ENCODE measurements around the gene REEP1.
A peak's percentile ranks its signal among the peaks of the same experiment; 100 is the strongest.

Gene REEP1

GRCh38 chr2:86283411-86284030 is 53.9 kb downstream of the REEP1 start:
- no peak for TF ChIP-seq CTCF (IDR thresholded peaks at IDR 0.05; ENCODE audit: insufficient read depth, low read depth, low read length, missing control alignments)
- no peak for DNase-seq (ENCODE audit: low read depth)
- no peak overlapping the region for H3K4me3 ChIP-seq (ENCODE audit: low read depth, low read length)

GRCh38 chr2:86281066-86281700 is 56.2 kb downstream of the REEP1 start:
- no peak for TF ChIP-seq CTCF (IDR thresholded peaks at IDR 0.05; ENCODE audit: insufficient read depth, low read depth, low read length, missing control alignments)
- DNase-seq (ENCODE audit: low read depth) = no peak
- H3K4me3 ChIP-seq (ENCODE audit: low read depth, low read length) = no peak overlapping the region

- TF ChIP-seq CTCF (IDR thresholded peaks at IDR 0.05; ENCODE audit: insufficient read depth, low read depth, low read length, missing control alignments) = no peak
- no peak overlapping the region for H3K4me3 ChIP-seq (ENCODE audit: low read depth, low read length)
- DNase-seq (ENCODE audit: low read depth) = no peak
Observed at GRCh38 chr2:86280191-86280667, 57.2 kb downstream of the REEP1 start.

GRCh38 chr2:86275962-86276361 is 61.5 kb downstream of the REEP1 start:
- no peak overlapping the region for H3K4me3 ChIP-seq (ENCODE audit: low read depth, low read length)
- no peak for DNase-seq (ENCODE audit: low read depth)
- TF ChIP-seq CTCF (IDR thresholded peaks at IDR 0.05; ENCODE audit: insufficient read depth, low read depth, low read length, missing control alignments) = no peak

- no peak overlapping the region for H3K4me3 ChIP-seq (ENCODE audit: low read depth, low read length)
- peak; percentile 36 for DNase-seq (ENCODE audit: low read depth)
- TF ChIP-seq CTCF (IDR thresholded peaks at IDR 0.05; ENCODE audit: insufficient read depth, low read depth, low read length, missing control alignments) = no peak
Observed at GRCh38 chr2:86275384-86275799, 62.0 kb downstream of the REEP1 start.

- no peak overlapping the region for H3K4me3 ChIP-seq (ENCODE audit: low read depth, low read length)
- peak; percentile 71 for DNase-seq (ENCODE audit: low read depth)
- no peak for TF ChIP-seq CTCF (IDR thresholded peaks at IDR 0.05; ENCODE audit: insufficient read depth, low read depth, low read length, missing control alignments)
Observed at GRCh38 chr2:86274918-86275275, 62.5 kb downstream of the REEP1 start.

Measured in GM12865 (cell line).